D341Med (cell line): ENCODE data around the gene MLYCD.

Source experiments
- DNase-seq: peaks from one replicate; pipeline ENCODE4 v3.0.0; 2012; ENCODE audit warnings: low spot score

Gene MLYCD

DNA sequence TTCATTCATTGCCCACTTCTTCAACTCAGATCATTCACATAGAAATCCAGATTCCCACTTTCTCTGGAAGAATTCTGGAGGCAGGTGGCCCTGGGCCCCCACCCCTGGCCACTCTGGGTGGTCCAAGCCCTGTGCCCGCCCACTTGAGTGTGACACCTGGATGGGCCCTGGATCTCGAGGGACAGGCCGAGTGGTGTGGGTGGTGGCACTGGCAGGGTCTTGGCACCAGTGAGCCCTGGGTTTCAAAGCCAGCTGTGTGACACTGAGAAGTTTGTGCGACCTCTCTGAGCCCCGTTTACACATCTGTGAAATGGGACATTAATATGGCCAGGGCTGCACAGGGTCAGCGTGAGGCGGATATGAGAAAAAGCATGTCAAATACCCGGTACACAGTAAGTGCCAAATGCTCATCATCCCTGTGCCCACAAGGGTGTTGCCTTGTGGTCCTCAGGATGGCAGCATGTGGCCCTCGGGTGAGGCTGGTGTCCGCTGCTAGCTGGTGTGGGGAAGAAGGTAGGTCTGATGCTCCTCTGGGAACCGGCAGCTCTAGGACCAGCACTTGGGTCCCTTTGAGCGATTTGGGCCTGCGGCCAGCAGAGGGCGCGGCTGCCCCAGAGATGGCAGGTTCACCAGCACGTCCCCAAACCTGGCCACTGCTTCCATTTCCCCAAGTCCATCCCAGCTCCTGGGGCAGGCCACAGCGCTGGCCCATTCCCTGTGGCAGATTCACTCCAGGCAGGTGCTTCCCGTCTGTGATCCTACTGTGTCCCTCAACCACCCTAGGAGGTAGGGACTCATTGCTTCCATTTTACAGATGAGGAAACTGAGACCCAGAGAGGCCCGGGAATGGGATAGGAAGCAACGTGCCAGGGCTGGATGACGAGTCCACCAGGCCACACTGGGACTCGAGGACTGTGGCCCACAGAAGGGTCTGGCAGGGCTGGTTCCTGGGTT lies 57.7 kb downstream of the MLYCD start:
- peak; percentile 85 for DNase-seq

DNA sequence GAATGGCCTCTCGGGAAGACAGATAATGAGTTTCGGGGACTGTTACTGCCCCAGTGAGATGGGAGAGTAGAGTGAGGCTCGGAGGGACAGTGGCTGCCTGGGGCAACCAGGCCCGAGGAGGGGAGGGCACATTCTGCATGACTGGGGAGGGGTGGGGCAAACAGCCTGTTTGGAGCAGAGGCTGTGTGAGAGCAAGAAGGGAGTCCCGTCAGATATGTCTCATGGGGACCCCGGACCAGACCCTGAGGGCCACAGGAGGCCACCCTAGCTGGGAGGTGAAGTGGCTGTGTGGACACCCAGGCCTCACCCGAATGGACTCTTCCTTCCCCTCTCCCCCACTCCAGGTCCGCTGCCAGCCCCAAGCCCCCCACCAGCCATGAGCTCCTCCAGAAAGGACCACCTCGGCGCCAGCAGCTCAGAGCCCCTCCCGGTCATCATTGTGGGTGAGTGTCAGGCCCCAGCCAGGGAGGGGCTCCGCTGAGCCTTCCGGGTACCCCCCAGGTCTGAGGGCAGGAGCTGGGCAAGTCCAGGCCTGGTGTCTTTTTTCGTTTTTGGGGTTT lies 58.5 kb downstream of the MLYCD start:
- DNase-seq: no peak

DNA sequence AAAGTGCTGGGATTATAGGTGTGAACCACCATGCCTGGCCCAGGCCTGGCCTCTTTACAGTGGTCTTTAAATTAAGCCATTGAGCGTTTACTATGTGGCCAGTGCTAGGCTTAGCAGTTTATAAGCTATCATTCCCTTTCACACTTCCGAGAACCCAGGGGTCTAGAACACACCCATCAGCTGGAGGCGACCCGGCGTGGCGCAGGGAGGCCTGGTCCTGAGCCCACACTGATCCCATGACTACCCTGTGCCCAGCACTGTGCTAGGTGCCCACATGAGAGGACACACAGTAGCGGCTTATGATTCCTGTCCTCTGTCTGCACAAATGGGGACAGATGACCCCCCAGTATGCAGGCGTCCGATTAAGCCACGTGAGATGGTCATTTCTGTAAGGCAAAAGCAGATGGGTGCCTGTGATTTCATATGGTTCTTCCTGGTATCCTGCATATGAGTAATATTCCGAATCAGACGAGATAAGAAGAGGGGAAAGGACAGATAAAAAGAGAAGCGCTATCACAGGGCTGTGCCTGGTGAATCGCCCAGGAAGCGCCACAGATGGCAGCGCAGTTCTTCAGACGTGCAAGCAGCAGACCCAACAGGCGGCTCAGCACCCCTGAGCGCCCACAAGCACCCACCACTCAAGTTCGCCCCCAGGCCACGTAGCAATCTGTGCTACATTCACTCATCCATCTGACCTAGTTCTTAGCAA lies 59.4 kb downstream of the MLYCD start:
- no peak for DNase-seq

DNA sequence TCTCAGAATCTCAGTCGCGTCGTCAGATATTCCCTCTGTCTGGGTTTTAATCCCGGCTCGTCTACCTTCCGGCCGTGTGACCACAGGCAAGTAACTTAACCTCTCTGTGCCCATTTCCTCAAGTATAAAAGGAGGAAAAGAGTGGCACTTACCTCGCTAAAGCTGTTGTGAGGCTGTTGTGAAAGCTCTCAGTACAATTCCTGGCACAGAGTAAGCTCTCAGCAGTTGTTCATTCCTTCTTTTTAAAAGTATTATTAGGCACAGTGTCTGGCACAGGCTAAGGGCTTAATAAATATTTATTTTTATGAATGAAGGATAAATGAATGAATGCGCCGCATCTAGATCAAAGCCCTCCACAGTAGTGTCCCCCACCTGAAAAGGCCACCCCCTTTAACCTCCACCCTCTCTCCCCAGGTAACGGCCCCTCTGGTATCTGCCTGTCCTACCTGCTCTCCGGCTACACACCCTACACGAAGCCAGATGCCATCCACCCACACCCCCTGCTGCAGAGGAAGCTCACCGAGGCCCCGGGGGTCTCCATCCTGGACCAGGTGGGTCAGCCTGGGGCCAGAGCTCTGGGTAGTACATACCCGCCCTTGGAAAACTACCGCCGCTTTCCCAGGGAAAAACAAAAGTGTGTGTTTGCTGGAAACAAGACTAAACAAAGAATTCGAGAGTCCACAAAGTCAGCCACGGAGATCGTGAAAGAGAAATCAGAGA lies 60.1 kb downstream of the MLYCD start:
- DNase-seq: no peak

DNA sequence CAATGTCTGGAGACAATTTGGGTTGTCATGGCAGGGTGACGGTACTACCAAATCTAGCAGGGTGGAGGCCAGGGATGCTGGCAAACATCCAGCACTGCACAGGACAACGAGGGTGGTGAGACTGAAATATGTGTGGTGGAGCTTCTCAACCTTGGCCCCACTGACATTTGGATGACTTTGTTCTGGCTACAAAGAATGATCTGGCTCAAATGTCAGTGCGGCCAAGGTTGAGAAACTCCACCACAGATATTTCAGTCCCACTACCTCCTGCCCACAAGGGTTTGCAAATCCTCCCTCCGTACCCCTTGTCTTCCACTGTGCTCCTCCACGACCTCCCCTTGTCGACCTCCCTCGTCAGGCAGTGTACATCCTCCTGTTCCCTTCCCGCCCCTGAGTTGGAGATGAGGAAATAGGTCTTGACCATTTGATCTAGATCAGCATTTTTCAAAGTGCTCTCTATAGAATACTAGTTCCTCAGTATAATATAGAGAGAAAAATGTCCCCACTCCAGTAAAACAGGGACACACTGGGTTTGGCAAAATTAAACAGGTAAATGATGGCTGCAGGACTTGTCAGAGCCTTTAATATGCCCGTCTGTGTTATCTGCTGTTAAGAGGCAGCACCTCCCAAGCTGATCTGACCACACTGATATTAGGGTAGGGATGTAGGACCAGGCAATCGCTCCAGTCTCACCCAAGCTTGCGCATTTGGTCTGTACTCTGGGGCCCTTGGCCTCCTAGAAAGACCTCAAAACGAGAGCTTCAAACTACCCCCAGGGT lies 60.9 kb downstream of the MLYCD start:
- no peak for DNase-seq

DNA sequence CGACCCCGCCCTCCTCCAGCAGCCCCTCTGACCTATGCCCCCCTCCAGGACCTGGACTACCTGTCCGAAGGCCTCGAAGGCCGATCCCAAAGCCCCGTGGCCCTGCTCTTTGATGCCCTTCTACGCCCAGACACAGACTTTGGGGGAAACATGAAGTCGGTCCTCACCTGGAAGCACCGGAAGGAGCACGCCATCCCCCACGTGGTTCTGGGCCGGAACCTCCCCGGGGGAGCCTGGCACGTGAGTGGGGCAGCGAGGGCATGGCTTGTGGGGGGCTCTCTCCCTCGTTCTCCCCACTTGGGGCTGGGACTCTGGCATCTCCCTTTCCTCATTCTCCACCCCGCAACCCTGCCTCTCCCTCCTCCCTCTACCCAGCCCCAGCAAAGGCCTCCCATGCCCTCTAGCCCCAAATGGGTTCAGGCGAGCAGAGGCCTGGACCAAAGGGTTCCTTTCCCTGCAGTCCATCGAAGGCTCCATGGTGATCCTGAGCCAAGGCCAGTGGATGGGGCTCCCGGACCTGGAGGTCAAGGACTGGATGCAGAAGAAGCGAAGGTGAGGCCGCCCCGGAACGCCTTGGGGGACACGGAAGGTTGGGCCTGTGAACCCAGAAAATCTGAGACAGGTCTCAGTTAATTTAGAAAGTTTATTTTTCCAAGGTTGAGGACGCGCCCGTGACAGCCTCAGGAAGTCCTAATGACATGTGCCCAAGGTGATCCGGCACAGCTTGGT lies 61.8 kb downstream of the MLYCD start:
- no peak for DNase-seq

DNA sequence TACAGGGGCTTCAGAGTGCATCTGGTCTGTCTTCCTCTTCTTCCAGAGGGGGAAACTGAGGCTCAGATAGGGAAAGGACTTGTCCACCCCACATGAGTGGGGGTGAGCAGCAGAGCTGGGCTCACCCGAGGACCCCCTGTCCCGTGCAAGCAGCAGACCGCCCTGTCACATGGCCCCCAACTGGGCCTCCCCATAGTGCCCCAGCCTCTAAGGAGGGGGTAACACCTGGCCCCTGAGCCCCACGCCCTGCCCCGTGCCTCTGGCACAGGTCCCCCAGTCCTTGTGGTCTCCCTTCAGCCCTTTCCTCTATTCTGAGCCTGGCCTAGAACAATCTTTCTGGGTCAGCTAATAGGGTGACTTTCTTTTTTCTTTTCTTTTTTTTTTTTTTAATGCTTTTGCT lies 62.7 kb downstream of the MLYCD start:
- DNase-seq: no peak

DNA sequence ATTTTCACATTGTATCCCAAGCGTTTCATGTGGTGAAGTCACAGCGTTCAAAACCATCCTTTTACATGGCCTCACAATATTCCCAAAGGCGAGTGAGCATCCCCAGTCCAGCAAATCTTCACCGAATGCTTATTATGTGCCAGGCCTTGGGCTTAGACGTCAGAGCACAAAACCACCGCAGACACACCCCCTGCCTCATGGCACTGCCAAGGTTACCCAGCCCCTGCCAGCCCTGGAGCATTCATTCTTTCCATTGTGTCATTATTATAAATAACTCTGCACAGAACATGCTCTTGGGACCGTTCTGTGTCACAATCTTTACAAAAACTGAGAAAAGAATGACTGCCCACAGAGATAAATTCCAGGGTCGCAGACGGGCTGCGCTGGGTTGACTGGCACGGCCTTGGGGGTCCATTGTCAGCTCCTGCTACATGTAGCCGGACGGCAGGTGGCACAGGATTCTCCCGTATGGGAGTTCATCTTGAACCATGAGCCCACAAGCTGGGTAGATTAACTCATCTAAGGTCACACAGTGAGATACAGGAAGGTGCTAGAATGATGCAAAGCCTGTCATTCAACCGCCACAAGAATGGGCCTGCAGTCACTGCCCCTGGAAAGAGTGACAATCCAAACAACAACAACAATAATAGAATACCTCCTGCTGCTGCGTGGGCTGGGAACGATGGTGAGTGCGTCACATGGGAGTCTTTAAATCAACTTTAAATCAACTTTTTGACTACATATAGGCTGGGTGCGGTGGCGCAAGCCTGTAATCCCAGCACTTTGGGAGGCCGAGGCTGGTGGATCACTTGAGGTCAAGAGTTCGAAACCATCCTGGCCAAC lies 64.6 kb downstream of the MLYCD start:
- DNase-seq: no peak

DNA sequence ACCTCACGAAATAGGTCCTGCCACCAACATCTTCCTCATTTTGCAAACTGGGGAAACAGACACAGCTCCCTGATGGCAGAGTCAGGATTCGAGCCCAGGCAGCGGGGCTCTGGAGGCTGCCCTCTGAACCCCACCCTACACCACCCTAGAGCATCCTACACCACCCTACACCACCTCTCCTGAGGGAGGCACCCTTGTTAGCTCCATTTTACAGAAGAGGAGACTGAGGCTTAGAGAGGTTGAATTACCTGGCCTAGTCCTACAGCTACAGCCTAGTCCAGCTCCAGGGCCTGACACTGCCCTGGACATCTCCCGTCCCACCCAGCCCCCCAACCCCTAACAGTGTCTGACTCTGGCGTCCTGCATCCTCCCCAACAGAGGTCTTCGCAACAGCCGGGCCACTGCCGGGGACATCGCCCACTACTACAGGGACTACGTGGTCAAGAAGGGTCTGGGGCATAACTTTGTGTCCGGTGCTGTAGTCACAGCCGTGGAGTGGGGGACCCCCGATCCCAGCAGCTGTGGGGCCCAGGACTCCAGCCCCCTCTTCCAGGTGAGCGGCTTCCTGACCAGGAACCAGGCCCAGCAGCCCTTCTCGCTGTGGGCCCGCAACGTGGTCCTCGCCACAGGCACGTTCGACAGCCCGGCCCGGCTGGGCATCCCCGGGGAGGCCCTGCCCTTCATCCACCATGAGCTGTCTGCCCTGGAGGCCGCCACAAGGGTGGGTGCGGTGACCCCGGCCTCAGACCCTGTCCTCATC lies 65.9 kb downstream of the MLYCD start:
- no peak for DNase-seq

DNA sequence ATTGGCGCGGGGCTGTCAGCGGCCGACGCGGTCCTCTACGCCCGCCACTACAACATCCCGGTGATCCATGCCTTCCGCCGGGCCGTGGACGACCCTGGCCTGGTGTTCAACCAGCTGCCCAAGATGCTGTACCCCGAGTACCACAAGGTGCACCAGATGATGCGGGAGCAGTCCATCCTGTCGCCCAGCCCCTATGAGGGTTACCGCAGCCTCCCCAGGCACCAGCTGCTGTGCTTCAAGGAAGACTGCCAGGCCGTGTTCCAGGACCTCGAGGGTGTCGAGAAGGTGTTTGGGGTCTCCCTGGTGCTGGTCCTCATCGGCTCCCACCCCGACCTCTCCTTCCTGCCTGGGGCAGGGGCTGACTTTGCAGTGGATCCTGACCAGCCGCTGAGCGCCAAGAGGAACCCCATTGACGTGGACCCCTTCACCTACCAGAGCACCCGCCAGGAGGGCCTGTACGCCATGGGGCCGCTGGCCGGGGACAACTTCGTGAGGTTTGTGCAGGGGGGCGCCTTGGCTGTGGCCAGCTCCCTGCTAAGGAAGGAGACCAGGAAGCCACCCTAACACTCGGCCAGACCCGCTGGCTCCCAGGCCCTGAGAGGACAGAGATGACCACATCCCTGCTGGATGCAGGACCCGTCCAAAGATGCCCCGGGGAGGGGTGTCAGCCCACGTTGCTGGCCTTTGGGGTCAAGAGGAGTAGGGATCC lies 66.7 kb downstream of the MLYCD start:
- DNase-seq: no peak

DNA sequence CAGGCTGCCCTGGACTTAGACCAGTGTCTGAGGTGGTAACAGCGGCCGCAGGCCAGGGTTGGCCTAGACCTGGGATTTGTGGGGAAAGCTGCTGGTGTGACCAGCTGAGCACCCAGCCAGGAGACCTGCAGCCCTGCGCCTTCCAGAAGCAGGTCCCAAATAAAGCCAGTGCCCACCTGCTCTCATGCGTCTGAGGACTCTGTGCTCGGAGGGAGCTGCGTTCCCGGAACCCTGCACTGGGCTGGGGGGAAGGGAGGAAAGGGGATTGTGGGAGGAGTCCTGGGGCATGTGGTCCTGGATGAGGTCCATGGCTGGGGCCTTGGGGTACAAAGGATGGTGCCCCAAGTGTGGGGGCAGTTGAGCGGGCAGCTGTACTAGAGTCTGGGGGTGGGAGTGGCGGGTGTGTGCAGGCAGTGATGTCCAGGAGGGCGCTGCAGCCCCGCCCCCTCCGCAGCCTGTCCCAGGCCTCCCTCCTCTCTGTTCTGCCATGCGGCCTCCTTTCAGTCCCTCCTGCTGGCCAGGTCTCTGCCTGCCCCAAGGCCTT lies 67.3 kb downstream of the MLYCD start:
- no peak for DNase-seq

DNA sequence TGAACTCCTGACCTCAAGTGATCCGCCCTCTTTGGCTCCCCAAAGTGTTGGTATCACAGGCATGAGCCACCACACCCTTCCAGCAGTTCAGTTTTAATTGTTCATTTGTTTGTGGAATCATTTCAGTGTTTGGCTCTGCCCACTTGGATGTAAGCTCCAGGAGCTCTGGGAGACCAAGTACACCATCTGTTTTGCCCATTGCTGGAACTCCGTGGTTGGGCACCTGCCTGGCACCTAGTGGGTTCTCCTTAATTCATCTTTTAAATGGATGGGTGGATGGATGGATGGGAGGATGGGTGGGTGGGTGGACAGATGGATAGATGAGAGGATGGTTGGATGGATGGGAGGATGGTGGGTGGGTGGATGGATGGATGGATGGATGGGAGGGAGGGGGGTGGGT lies 68.2 kb downstream of the MLYCD start:
- no peak for DNase-seq

DNA sequence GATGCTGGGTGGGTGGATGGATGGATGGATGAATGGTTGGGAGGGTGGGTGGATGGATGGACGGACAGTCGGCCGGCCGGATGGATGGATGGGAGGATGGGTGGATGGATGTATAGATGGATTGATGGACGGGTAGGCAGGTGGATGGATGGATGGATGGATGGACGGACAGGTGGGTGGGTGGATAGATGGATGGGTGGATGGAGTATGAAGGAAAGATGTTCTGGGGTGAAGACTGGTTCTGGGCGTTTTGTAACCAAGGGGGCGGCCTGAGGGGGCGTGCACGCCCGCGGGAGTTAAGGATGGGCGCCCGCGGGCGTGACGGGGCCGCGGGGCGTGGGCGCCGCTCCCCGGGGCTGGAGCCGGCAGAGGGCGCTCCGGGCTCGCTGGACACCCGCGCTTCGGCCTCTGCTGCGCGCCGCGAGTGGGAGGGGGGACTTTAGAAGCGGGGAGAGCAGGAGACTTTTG lies 69.0 kb downstream of the MLYCD start, which contains the start of gene NECAB2:
Gene NECAB2, plus strand, starts transcription at position 407 of the 468 bp plus-strand sequence. CDS start 405 bp downstream, outside the sequence.
- DNase-seq: peak; percentile 93

DNA sequence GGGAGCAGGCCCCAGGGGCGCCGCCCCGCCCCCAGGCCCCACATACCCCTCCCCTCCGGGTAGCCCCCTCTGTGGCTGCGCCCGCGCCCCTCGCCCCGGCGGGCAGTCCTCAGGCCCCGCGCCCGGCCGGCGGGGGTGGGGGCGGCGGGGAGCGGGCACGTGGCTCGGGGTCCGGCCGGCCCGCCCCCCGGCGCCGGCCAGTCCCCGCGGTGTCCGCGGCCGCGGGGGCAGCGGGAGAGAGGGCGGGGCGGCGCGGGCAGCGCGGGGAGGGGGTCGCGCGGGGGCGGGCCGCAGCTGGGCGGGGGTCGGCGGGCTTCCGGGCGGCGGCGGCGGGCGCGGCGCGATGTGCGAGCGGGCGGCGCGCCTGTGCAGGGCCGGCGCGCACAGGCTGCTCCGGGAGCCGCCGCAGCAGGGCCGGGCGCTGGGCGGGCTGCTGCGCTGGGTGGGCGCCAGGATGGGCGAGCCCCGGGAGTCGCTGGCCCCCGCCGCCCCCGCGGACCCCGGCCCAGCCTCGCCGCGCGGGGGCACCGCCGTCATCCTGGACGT lies 69.5 kb downstream of the MLYCD start:
- DNase-seq: peak; percentile 84

DNA sequence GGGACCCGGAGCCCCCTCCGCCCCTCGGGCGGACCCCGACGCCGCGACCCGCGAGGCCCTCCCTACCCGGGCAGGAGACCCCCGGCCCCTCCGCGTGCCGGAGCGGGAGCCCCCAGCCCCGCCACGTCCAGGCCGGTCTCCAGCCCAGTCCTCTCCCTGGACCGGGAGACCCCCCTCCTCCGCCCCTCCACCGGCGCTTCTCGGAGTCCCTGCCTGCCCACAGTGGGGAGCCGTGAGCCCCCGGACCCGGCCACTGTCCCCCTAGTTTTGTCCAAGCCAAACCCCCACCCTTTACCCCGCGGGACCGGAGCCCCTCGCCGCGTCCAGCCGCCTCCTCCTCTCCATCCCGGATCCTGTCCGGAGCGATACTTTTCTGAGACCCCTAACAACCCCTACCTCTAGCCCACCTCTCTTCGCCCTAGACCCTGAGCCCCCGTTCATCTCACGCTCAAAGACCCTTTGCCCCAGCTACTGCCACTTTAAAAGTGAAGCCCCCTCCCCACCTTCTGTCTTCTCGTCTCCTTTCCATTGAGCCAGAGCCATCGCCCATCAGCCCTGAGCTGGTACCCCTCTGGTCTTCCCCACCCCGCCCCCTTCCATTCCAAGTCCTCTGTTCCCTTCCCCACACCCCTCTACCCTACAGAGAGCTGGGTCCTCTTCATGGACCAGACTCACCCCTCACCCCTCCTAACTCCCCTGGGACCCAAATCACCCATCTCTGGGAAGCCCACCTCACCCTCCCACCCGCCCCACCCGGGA lies 70.2 kb downstream of the MLYCD start:
- no peak for DNase-seq

DNA sequence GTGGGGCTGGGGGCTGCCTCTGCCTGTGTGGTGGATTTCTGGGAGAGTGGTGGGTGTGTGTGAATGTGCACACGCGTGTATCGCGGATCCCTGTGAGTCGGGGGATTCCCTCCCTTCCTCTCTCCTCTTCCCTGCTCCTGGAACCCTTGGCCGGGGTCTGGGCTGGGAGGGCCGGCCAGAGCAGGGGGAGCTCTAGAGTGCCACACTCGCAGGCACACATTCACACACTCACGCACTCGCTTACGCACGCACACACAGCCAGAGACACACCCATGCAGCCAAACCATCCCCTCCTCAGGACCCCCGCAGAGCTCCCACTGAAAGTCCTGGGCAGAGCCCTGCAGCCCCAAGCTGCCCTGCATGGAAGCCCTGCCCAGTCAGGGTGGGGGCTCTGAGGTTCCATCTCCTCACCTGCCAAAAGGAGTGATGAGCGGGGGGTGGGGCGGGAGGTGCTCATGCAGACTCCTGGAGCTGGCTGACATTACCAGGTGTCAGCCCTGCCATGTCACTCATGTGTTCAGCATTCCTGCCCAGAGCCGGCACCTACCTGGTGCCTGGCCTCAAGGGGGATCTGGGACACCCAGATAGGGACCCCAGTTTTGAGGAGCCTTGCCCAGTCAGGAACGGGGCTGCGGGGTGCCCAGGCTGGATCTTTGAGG lies 71.0 kb downstream of the MLYCD start:
- DNase-seq: no peak
